Stimulated activated CD4-positive, alpha-beta T cell treated with anti-CD3 and anti-CD28 coated beads, Interleukin-1b, Interleukin-23, amount 100 ng/mL, for 4 hours (primary cell): ENCODE data around the gene TTC32.
"Not testable (repeated sequence)": the region's sequence is repeated elsewhere in the genome, so short reads cannot be mapped to it uniquely, and the experiment has no call there.

Source experiments
- DNase-seq, 2 donors: peaks; one replicate each; pipeline ENCODE4 v3.0.0-alpha.2; 2020; ENCODE audit warnings: low read depth in 2 of 2

Gene TTC32

GRCh38 chr2:19901442-19902215 lies at the start of gene TTC32:
TTC32 (minus strand) TSS chr2:19901983; CDS start chr2:19901854, 129 bp downstream.
- peak; percentile 89 to 90 for DNase-seq

GRCh38 chr2:19949071-19949470 lies 47.3 kb upstream of the TTC32 start:
- DNase-seq: no peak

GRCh38 chr2:19947184-19947940 lies 45.6 kb upstream of the TTC32 start:
- no peak for DNase-seq

- DNase-seq: no peak
Observed at GRCh38 chr2:19944205-19944845, 42.5 kb upstream of the TTC32 start.

- DNase-seq: no peak
Observed at GRCh38 chr2:19943189-19943588, 41.4 kb upstream of the TTC32 start.

- DNase-seq: no peak
Observed at GRCh38 chr2:19942199-19942598, 40.4 kb upstream of the TTC32 start.

GRCh38 chr2:19937004-19937403 lies 35.2 kb upstream of the TTC32 start:
- no peak for DNase-seq

- DNase-seq: no peak
Observed at GRCh38 chr2:19936203-19936602, 34.4 kb upstream of the TTC32 start.

GRCh38 chr2:19933351-19933981 lies 31.7 kb upstream of the TTC32 start:
- DNase-seq: no peak

- no peak for DNase-seq
Observed at GRCh38 chr2:19932928-19933327, 31.1 kb upstream of the TTC32 start.

- no peak for DNase-seq
Observed at GRCh38 chr2:19929226-19929625, 27.4 kb upstream of the TTC32 start.

GRCh38 chr2:19927816-19928215 lies 26.0 kb upstream of the TTC32 start:
- DNase-seq: not testable (repeated sequence)

- DNase-seq: not testable (repeated sequence)
Observed at GRCh38 chr2:19924526-19924925, 22.7 kb upstream of the TTC32 start.

GRCh38 chr2:19922188-19922587 lies 20.4 kb upstream of the TTC32 start:
- not testable (repeated sequence) for DNase-seq

- no peak for DNase-seq
Observed at GRCh38 chr2:19916385-19916950, 14.7 kb upstream of the TTC32 start.

GRCh38 chr2:19914266-19914975 lies 12.6 kb upstream of the TTC32 start:
- no peak for DNase-seq

GRCh38 chr2:19911808-19912509 lies 10.2 kb upstream of the TTC32 start:
- DNase-seq: no peak

GRCh38 chr2:19902216-19902740 lies 495 bp upstream of the TTC32 start:
- DNase-seq: no peak

GRCh38 chr2:19900931-19901441 lies 797 bp downstream of the TTC32 start:
- DNase-seq: no peak
